ENCODE data around the gene MKLN1. TPM values are rescaled to one million over a fixed set of nuclear protein-coding genes. Genes with fewer than 3 reads are reported as not detected.

MKLN1 gene
- total RNA-seq, 1 experiment from 2014 or later: 34.3 TPM

DNA sequence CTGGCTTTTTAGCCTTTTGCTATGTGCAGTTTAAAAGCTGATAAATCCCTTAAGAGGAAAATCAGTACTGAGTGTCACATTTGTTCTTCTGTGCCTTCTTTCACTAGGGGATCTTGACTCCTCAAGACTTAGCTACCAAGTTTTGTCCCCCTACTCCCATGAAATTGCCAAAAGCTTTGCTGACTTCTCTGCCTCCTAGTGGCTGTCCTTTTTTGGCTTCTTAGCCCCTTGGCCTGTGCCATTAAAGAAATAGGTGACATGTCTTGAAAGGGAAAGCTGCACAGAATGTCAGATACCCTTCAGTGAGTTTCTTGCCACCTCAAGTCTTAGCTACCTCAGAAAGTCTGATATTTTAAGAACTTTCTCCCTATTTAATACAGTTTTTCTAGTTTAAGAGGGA, 10.5 kb downstream of the MKLN1 start:
- no peak overlapping the region for H2AK5ac ChIP-seq (ENCODE audit: insufficient read length, low read length)
- no peak overlapping the region for H3K27ac ChIP-seq (ENCODE audit: insufficient read length, low read depth, low read length)
- peak overlapping the region in 1 of 3 experiments; percentile 61; a peak in 1 of 7 replicates for H3K27ac Mint-ChIP-seq
- no peak overlapping the region for H2BK20ac ChIP-seq (ENCODE audit: low read depth, low read length, poor library complexity, severe bottlenecking)
- no peak overlapping the region for H3K4me2 ChIP-seq (ENCODE audit: insufficient read depth, insufficient read length, low read length)
- H2BK5ac ChIP-seq (ENCODE audit: insufficient read length, low read length): no peak overlapping the region
- H2BK15ac ChIP-seq (ENCODE audit: low read depth, low read length): no peak overlapping the region
- no peak overlapping the region for H3K9ac ChIP-seq (ENCODE audit: extremely low read depth, insufficient read length, low read length)
- H2BK120ac ChIP-seq (ENCODE audit: low read depth, low read length, poor library complexity, severe bottlenecking): no peak overlapping the region
- TF ChIP-seq, protein P1, sequence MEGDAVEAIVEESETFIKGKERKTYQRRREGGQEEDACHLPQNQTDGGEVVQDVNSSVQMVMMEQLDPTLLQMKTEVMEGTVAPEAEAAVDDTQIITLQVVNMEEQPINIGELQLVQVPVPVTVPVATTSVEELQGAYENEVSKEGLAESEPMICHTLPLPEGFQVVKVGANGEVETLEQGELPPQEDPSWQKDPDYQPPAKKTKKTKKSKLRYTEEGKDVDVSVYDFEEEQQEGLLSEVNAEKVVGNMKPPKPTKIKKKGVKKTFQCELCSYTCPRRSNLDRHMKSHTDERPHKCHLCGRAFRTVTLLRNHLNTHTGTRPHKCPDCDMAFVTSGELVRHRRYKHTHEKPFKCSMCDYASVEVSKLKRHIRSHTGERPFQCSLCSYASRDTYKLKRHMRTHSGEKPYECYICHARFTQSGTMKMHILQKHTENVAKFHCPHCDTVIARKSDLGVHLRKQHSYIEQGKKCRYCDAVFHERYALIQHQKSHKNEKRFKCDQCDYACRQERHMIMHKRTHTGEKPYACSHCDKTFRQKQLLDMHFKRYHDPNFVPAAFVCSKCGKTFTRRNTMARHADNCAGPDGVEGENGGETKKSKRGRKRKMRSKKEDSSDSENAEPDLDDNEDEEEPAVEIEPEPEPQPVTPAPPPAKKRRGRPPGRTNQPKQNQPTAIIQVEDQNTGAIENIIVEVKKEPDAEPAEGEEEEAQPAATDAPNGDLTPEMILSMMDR (conservative IDR thresholded peaks at IDR 0.05): peak; percentile 54
- H4K8ac ChIP-seq (replicated peaks; ENCODE audit: insufficient read length, low read depth, low read length): no peak overlapping the region
- no peaks in the 10 kb centered on the region for H3K23me2 ChIP-seq (ENCODE audit: insufficient read length, low read depth, low read length, poor library complexity, severe bottlenecking)
- no peaks in the 10 kb centered on the region for H3K27me3 ChIP-seq (ENCODE audit: insufficient read depth, low read length)
- no peak for DNase-seq
- H3K79me1 ChIP-seq (ENCODE audit: insufficient read depth, low read depth, low read length, poor library complexity, severe bottlenecking): peaks cover 3% of the 10 kb centered on the region
- H3K18ac ChIP-seq (ENCODE audit: insufficient read length, low read depth, low read length): no peak overlapping the region
- no peaks in the 10 kb centered on the region for H3K27me3 Mint-ChIP-seq (ENCODE audit: low read depth)
- no peaks in the 10 kb centered on the region for H4K20me1 ChIP-seq (ENCODE audit: control insufficient read depth, insufficient read depth, insufficient read length)
- peaks cover 14 to 27% of the 10 kb centered on the region in 2 experiments for H3K9me3 Mint-ChIP-seq
- H3K14ac ChIP-seq (ENCODE audit: insufficient read depth, low read length): no peak overlapping the region
- peaks cover 5% of the 10 kb centered on the region for H3K9me3 ChIP-seq (ENCODE audit: control insufficient read depth, low read depth, low read length)
- H3K23ac ChIP-seq (ENCODE audit: insufficient read length, low read depth, low read length): no peak overlapping the region
- H4K91ac ChIP-seq (ENCODE audit: insufficient read length, low read depth, low read length): no peak overlapping the region
- H3K36me3 Mint-ChIP-seq (ENCODE audit: insufficient read depth in 1 of 3, low read depth in 3 of 3): peaks cover 16 to 48% (median 34%) of the 10 kb centered on the region in 3 experiments
- no peak overlapping the region for H3K56ac ChIP-seq (ENCODE audit: insufficient read length, low read depth, low read length)
- no peak overlapping the region for H2AFZ ChIP-seq (ENCODE audit: low read length)
- H3K4ac ChIP-seq (ENCODE audit: low read depth, low read length): no peak overlapping the region
- H3K79me2 ChIP-seq (ENCODE audit: insufficient read depth, low read length): peaks cover 30% of the 10 kb centered on the region; the same call in 1 of the 2 replicates
- no peak overlapping the region for H2BK12ac ChIP-seq (ENCODE audit: insufficient read length, low read depth, low read length)
- peaks cover 8 to 17% of the 10 kb centered on the region in 2 experiments for H3K4me1 Mint-ChIP-seq
- no peak overlapping the region for H3T11ph ChIP-seq (ENCODE audit: low read length)
- 0 out of 2 replicates have a peak, but pooled peaks cover 3% of the 10 kb centered on the region for H3K4me1 ChIP-seq (ENCODE audit: insufficient read depth, low read length)
- H3K4me3 Mint-ChIP-seq: no peak overlapping the region
- H4K5ac ChIP-seq (ENCODE audit: insufficient read length, low read depth, low read length): no peak overlapping the region
